ENCODE data around the gene AHNAK2.

The AHNAK2 gene

GRCh38 chr14:104894331-104895206 lies 83.6 kb downstream of the AHNAK2 start:
- TF ChIP-seq OSR1 (CRISPR knock-in tag; IDR thresholded peaks at IDR 0.05): no peak
- no peak for TF ChIP-seq ESRRG (CRISPR knock-in tag; IDR thresholded peaks at IDR 0.05)
- TF ChIP-seq TOX (CRISPR knock-in tag; IDR thresholded peaks at IDR 0.05; ENCODE audit: borderline replicate concordance): no peak
- no peak for TF ChIP-seq CREB5 (CRISPR knock-in tag; IDR thresholded peaks at IDR 0.05; ENCODE audit: low read depth)
- no peak for TF ChIP-seq BACH2 (CRISPR knock-in tag; IDR thresholded peaks at IDR 0.05; ENCODE audit: borderline replicate concordance)
- TF ChIP-seq TSHZ2 (CRISPR knock-in tag; IDR thresholded peaks at IDR 0.05): no peak
- no peak for TF ChIP-seq CSDC2 (CRISPR knock-in tag; IDR thresholded peaks at IDR 0.05)
- no peak for TF ChIP-seq PATZ1 (CRISPR knock-in tag; IDR thresholded peaks at IDR 0.05; ENCODE audit: borderline replicate concordance)
- TF ChIP-seq POU6F1 (CRISPR knock-in tag; IDR thresholded peaks at IDR 0.05; ENCODE audit: borderline replicate concordance, low read depth): no peak
- no peak for TF ChIP-seq PPARA (CRISPR knock-in tag; IDR thresholded peaks at IDR 0.05; ENCODE audit: borderline replicate concordance)
- TF ChIP-seq ISL1 (CRISPR knock-in tag; IDR thresholded peaks at IDR 0.05): no peak
- no peak for TF ChIP-seq CSRNP3 (CRISPR knock-in tag; IDR thresholded peaks at IDR 0.05)
- TF ChIP-seq ZFP3 (CRISPR knock-in tag; IDR thresholded peaks at IDR 0.05): no peak
- no peak for ATAC-seq

GRCh38 chr14:104893435-104894207 lies 84.6 kb downstream of the AHNAK2 start:
- no peak for ATAC-seq
- TF ChIP-seq ARNTL (CRISPR knock-in tag; IDR thresholded peaks at IDR 0.05; ENCODE audit: borderline replicate concordance, low read depth) (no peak), CSRNP3 (CRISPR knock-in tag; IDR thresholded peaks at IDR 0.05) (no peak), ESRRG (CRISPR knock-in tag; IDR thresholded peaks at IDR 0.05) (no peak), ZFP3 (CRISPR knock-in tag; IDR thresholded peaks at IDR 0.05) (no peak), TSHZ2 (CRISPR knock-in tag; IDR thresholded peaks at IDR 0.05) (no peak), OSR1 (CRISPR knock-in tag; IDR thresholded peaks at IDR 0.05) (no peak), ZNF565 (CRISPR knock-in tag; conservative IDR thresholded peaks at IDR 0.05; ENCODE audit: low read depth) (no peak), ISL1 (CRISPR knock-in tag; IDR thresholded peaks at IDR 0.05) (no peak), ZFP30 (CRISPR knock-in tag; IDR thresholded peaks at IDR 0.05) (no peak), BACH2 (CRISPR knock-in tag; IDR thresholded peaks at IDR 0.05; ENCODE audit: borderline replicate concordance) (no peak), CREB5 (CRISPR knock-in tag; IDR thresholded peaks at IDR 0.05; ENCODE audit: low read depth) (no peak), PPARA (CRISPR knock-in tag; IDR thresholded peaks at IDR 0.05; ENCODE audit: borderline replicate concordance) (no peak), ZC3H10 (CRISPR knock-in tag; IDR thresholded peaks at IDR 0.05) (no peak), PATZ1 (CRISPR knock-in tag; IDR thresholded peaks at IDR 0.05; ENCODE audit: borderline replicate concordance) (no peak)

Data from SK-N-SH treated with all-trans-retinoic acid at 6 μM for 48 hours (cell line).